GM12878 (cell line): ENCODE results near the gene HERC4. TPM values are rescaled to one million over a fixed set of nuclear protein-coding genes. Genes with fewer than 3 reads are reported as not detected.

Experiments used
- ATAC-seq: fragments of 200-7000 bp; cut with Tn5 transposase; 3 replicates; pipeline ENCODE4 v1.9.1; 2020; ENCODE audit warnings: mild to moderate bottlenecking, moderate library complexity
- BruUV-seq: library from RNA; stranded (reverse); fragments of 400-500 nt; replicated peaks from 2 replicates; lab custom pipeline; 2021; lab: Mats Ljungman, UMichigan
- CTCF ChIA-PET: fragments of 300-600 bp; sonication (Branson Sonifier 250); formaldehyde crosslinking; extraction: SDS; loops from one replicate; lab custom pipeline; 2021; ENCODE audit warnings: inconsistent platforms; lab: Yijun Ruan, JAX
- POLR2A ChIA-PET: fragments of 350-600 bp; formaldehyde crosslinking; extraction: SDS; loops from one replicate; lab custom pipeline; 2021; ENCODE audit warnings: inconsistent platforms; lab: Charles Lee
- RAD21 ChIA-PET: fragments of 300-600 bp; sonication (Branson Sonifier 250); formaldehyde crosslinking; loops from one replicate; lab custom pipeline; 2023; ENCODE audit warnings: antibody characterized with exemption; ENCODE audit not compliant: unreplicated experiment; lab: Charles Lee
- SMC1A ChIA-PET: fragments of 300-600 bp; sonication (Branson Sonifier 250); formaldehyde crosslinking; loops from one replicate; lab custom pipeline; 2023; ENCODE audit not compliant: unreplicated experiment, uncharacterized antibody; lab: Charles Lee
- DNase-seq: peaks from one replicate; pipeline ENCODE4 v3.0.0-alpha.2; 2011; ENCODE audit warnings: low read depth, low spot score
- FAIRE-seq: peaks from 3 replicates; lab custom pipeline; 2011; peaks lifted over from hg19 to GRCh38; lab: Jason Lieb, UNC
- H2AFZ ChIP-seq: 2 replicates; pipeline ENCODE4 v1.6.0; 2011; ENCODE audit warnings: low read depth, low read length, control low read depth; ENCODE audit not compliant: control insufficient read depth
- H3K27ac ChIP-seq: 2 replicates; pipeline ENCODE4 v1.5.1; 2011; ENCODE audit warnings: control low read depth; ENCODE audit not compliant: control insufficient read depth, insufficient read depth
- H3K27me3 ChIP-seq, 2 experiments: replicated peaks in 1 of 2; 2 replicates each; pipeline versions ENCODE4 v1.6.0 to v1.6.1; 2011; ENCODE audit warnings: low read length in 1 of 2; ENCODE audit not compliant: control insufficient read depth in 2 of 2, insufficient read depth in 2 of 2
- H3K36me3 ChIP-seq, 2 experiments: 2 replicates each; pipeline ENCODE4 v1.5.1; 2011; ENCODE audit warnings: low read length in 1 of 2; ENCODE audit not compliant: control insufficient read depth in 2 of 2, insufficient read depth in 2 of 2
- H3K4me1 ChIP-seq: 2 replicates; pipeline ENCODE4 v1.6.1; 2011; ENCODE audit warnings: mild to moderate bottlenecking, low read length, moderate library complexity, mixed read lengths; ENCODE audit not compliant: control insufficient read depth, insufficient read depth
- H3K4me2 ChIP-seq: 2 replicates; pipeline ENCODE4 v1.6.0; 2011; ENCODE audit warnings: control low read depth; ENCODE audit not compliant: control insufficient read depth, insufficient read depth
- H3K4me3 ChIP-seq: fragments of 200-600 bp; sonication (generic); 2 replicates; pipeline ENCODE4 v1.5.1; 2016
- H3K79me2 ChIP-seq: 2 replicates; pipeline ENCODE4 v1.6.0; 2011; ENCODE audit warnings: low read length; ENCODE audit not compliant: control insufficient read depth, insufficient read depth
- H3K9ac ChIP-seq: 2 replicates; pipeline ENCODE4 v1.8.0; 2011; ENCODE audit warnings: low read length, control low read depth, mixed read lengths; ENCODE audit not compliant: control insufficient read depth, insufficient read depth
- H3K9me3 ChIP-seq: replicated peaks from 3 replicates; pipeline ENCODE4 v1.5.1; 2011; ENCODE audit warnings: mild to moderate bottlenecking, low read length; ENCODE audit not compliant: control insufficient read depth, insufficient read depth
- H4K20me1 ChIP-seq: 2 replicates; pipeline ENCODE4 v1.6.0; 2011; ENCODE audit not compliant: control insufficient read depth, insufficient read depth
- EZH2 ChIP-seq: IDR thresholded peaks from 2 replicates; pipeline ENCODE4 v1.6.1; 2012; ENCODE audit warnings: low read depth, mild to moderate bottlenecking, control low read depth, inconsistent platforms, low read length, borderline replicate concordance; ENCODE audit not compliant: control insufficient read depth
- GATAD2B ChIP-seq: fragments of 450-650 bp; conservative IDR thresholded peaks from 2 replicates; pipeline ENCODE4 v1.6.1; 2017; ENCODE audit warnings: low read depth, mild to moderate bottlenecking, moderate library complexity
- IKZF1 ChIP-seq: fragments of 450-650 bp; conservative IDR thresholded peaks from 2 replicates; pipeline ENCODE4 v1.6.1; 2017; ENCODE audit warnings: antibody characterized with exemption, mild to moderate bottlenecking
- MYB ChIP-seq: fragments of 150-350 bp; IDR thresholded peaks from 2 replicates; pipeline ENCODE4 v1.6.1; 2014; ENCODE audit warnings: mild to moderate bottlenecking, low read depth, low read length, borderline replicate concordance
- NR2C2 ChIP-seq: IDR thresholded peaks from 2 replicates; pipeline ENCODE4 v1.6.1; 2011; ENCODE audit warnings: borderline replicate concordance, low read depth; ENCODE audit not compliant: control insufficient read depth, insufficient read length
- RCOR1 ChIP-seq: conservative IDR thresholded peaks from 2 replicates; pipeline ENCODE4 v1.6.1; 2012; ENCODE audit warnings: low read depth, low read length, improper control_type of control experiment
- SIN3A ChIP-seq: IDR thresholded peaks from 2 replicates; pipeline ENCODE4 v1.6.1; 2012; ENCODE audit warnings: low read depth, low read length, improper control_type of control experiment
- SIX5 ChIP-seq: IDR thresholded peaks from 2 replicates; pipeline ENCODE4 v1.6.1; 2011; ENCODE audit warnings: mild to moderate bottlenecking, low read depth, low read length, moderate library complexity; ENCODE audit not compliant: severe bottlenecking
- SREBF2 ChIP-seq: IDR thresholded peaks from 2 replicates; pipeline ENCODE4 v1.6.1; 2012; ENCODE audit warnings: mild to moderate bottlenecking, low read length
- TCF3 ChIP-seq: IDR thresholded peaks from 2 replicates; pipeline ENCODE4 v1.6.1; 2012; ENCODE audit warnings: low read depth, mild to moderate bottlenecking, low read length, borderline replicate concordance; ENCODE audit not compliant: insufficient read depth
- ZNF24 ChIP-seq: fragments of 450-650 bp; IDR thresholded peaks from 2 replicates; pipeline ENCODE4 v1.6.1; 2017; ENCODE audit warnings: antibody characterized with exemption, mild to moderate bottlenecking
- WGBS: methylation state at CpG from one replicate; pipeline ENCODE4 v1.1.6; 2016; ENCODE audit warnings: low lambda C conversion rate; ENCODE audit not compliant: insufficient replicate concordance, insufficient coverage; ENCODE audit errors: missing lambda C conversion rate; 5-methylcytosine and 5-hydroxymethylcytosine counted together
- in situ Hi-C: fragments of 300-500 bp; cut with MboI; formaldehyde crosslinking; loops from 9 replicates; pipeline ENCODE4 v1.14.3; 2018; ENCODE audit warnings: mixed read lengths
- intact Hi-C: fragments of 100-400 bp; cut with micrococcal nuclease; formaldehyde crosslinking; loops from one replicate; pipeline ENCODE4 v1.14.2; 2022; ENCODE audit not compliant: unreplicated experiment
- polyA plus RNA-seq, 11 experiments: library from polyadenylated mRNA; depleted of rRNA in 4 of 11; unstranded in 6 of 11; stranded (reverse) in 5 of 11; fragments of >200 nt; fragmentation: Nextera tagmentation in 4 of 11; fragmentation: Illumina TruSeq in 1 of 11; extraction: Ambion mirVana in 4 of 11; extraction: Trizol in 1 of 11; gene quantifications; 1 replicate in 1 of 11; 2 replicates in 10 of 11; pipeline versions ENCODE4 v1.2.1 to v1.2.3, GENCODE V29; 2011 to 2016; ENCODE audit warnings: inconsistent platforms in 2 of 11, missing spikeins in 2 of 11, low read depth in 1 of 11
- total RNA-seq, 4 experiments: library from RNA; depleted of rRNA in 3 of 4; stranded (reverse); fragments of >200 nt in 3 of 4; fragmentation: Illumina TruSeq in 1 of 4; extraction: Trizol in 1 of 4; gene quantifications; 2 replicates each; pipeline versions ENCODE4 v1.2.1 to v1.2.3, GENCODE V29; 2013 to 2021
- TF ChIP-seq, protein P1 (sequence below), 3 experiments: IDR thresholded peaks in 2 of 3; conservative IDR thresholded peaks in 1 of 3; 2 replicates each; pipeline ENCODE4 v1.5.1; 2011; ENCODE audit warnings: low read depth in 3 of 3, low read length in 3 of 3, mild to moderate bottlenecking in 3 of 3, control low read depth in 2 of 3, moderate library complexity in 2 of 3, inconsistent platforms in 1 of 3, mixed read lengths in 1 of 3; ENCODE audit not compliant: control insufficient read depth in 2 of 3, insufficient read depth in 1 of 3; ENCODE audit errors: extremely low read depth in 1 of 3
- TF ChIP-seq, protein P2 (sequence below): fragments of 450-650 bp; IDR thresholded peaks from 2 replicates; pipeline ENCODE4 v1.6.1; 2017; ENCODE audit warnings: borderline replicate concordance
- TF ChIP-seq, protein P3 (sequence below): IDR thresholded peaks from 2 replicates; pipeline ENCODE4 v1.6.1; 2011; ENCODE audit warnings: borderline replicate concordance, low read depth, mild to moderate bottlenecking, moderate library complexity, mixed read lengths, low read length; ENCODE audit not compliant: insufficient read depth; ENCODE audit errors: extremely low read length

The HERC4 gene
- total and polyA plus RNA-seq, 10 of the 15 experiments (the other 5 are each of a cell fraction or from before 2014, with no cell fraction given): 9.7 to 36.8 (median 23.4) TPM

DNA sequence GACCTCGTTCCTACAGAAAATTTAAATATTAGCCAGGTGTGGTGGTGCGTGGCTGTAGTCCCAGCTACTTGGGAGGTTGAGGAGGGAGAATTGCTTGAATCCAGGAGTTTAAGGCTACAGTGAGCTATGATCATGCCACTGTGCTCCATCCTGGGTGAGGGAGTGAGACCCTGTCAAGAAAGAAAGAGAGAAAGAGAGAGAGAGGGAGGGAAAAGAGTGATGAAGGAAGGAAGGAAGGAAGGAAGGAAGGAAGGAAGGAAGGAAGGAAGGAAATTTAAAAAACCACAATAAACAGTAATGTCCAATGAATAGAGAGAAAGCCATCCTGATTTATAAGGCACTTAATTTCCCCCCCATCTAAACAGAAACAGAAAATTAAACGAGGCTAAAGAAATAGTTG is 43.6 kb upstream of the HERC4 start:
- in situ Hi-C loops: no loop called here
- CTCF ChIA-PET: no interaction called here

More for the DNA sequence above, 43.6 kb upstream of the HERC4 start:
- intact Hi-C loops: no loop called here
- no peaks in the 10 kb centered on the region for H3K9me3 ChIP-seq
- H3K27me3 ChIP-seq: no peaks in the 10 kb centered on the region
- 2% methylated on average over 3 of the region's 3 CpGs for WGBS
- ChIA-PET SMC1A (no interaction called here), POLR2A (no interaction called here), RAD21 (no interaction called here)
- no peak overlapping the region for H3K27ac ChIP-seq
- FAIRE-seq: no peak
- H3K36me3 ChIP-seq: no peaks in the 10 kb centered on the region
- H3K79me2 ChIP-seq: no peaks in the 10 kb centered on the region
- no peaks in the 10 kb centered on the region for H4K20me1 ChIP-seq
- no peak overlapping the region for H3K4me2 ChIP-seq
- no peak overlapping the region for H3K4me3 ChIP-seq
- TF ChIP-seq, protein P1, sequence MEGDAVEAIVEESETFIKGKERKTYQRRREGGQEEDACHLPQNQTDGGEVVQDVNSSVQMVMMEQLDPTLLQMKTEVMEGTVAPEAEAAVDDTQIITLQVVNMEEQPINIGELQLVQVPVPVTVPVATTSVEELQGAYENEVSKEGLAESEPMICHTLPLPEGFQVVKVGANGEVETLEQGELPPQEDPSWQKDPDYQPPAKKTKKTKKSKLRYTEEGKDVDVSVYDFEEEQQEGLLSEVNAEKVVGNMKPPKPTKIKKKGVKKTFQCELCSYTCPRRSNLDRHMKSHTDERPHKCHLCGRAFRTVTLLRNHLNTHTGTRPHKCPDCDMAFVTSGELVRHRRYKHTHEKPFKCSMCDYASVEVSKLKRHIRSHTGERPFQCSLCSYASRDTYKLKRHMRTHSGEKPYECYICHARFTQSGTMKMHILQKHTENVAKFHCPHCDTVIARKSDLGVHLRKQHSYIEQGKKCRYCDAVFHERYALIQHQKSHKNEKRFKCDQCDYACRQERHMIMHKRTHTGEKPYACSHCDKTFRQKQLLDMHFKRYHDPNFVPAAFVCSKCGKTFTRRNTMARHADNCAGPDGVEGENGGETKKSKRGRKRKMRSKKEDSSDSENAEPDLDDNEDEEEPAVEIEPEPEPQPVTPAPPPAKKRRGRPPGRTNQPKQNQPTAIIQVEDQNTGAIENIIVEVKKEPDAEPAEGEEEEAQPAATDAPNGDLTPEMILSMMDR (IDR thresholded peaks at IDR 0.05 in 2 of 3, conservative IDR thresholded peaks at IDR 0.05 in 1 of 3; ENCODE audit: control insufficient read depth in 2 of 3, extremely low read depth in 1 of 3, insufficient read depth in 1 of 3, low read depth in 3 of 3, low read length in 3 of 3): no peak
- TF ChIP-seq GATAD2B: no peak
- no peak for TF ChIP-seq RCOR1
- TF ChIP-seq SIN3A: no peak
- TF ChIP-seq SREBF2: no peak
- no peak for TF ChIP-seq MYB
- TF ChIP-seq SIX5: no peak
- TF ChIP-seq, protein P2, sequence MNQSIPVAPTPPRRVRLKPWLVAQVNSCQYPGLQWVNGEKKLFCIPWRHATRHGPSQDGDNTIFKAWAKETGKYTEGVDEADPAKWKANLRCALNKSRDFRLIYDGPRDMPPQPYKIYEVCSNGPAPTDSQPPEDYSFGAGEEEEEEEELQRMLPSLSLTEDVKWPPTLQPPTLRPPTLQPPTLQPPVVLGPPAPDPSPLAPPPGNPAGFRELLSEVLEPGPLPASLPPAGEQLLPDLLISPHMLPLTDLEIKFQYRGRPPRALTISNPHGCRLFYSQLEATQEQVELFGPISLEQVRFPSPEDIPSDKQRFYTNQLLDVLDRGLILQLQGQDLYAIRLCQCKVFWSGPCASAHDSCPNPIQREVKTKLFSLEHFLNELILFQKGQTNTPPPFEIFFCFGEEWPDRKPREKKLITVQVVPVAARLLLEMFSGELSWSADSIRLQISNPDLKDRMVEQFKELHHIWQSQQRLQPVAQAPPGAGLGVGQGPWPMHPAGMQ: no peak
- TF ChIP-seq EZH2: no peak
- TF ChIP-seq NR2C2: no peak
- TF ChIP-seq ZNF24: no peak
- TF ChIP-seq, protein P3, sequence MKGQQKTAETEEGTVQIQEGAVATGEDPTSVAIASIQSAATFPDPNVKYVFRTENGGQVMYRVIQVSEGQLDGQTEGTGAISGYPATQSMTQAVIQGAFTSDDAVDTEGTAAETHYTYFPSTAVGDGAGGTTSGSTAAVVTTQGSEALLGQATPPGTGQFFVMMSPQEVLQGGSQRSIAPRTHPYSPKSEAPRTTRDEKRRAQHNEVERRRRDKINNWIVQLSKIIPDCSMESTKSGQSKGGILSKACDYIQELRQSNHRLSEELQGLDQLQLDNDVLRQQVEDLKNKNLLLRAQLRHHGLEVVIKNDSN: no peak
- no peak for TF ChIP-seq TCF3
- TF ChIP-seq IKZF1: no peak
- no TSS peak for BruUV-seq
- no peak for ATAC-seq
- no peak overlapping the region for H3K9ac ChIP-seq
- no peak overlapping the region for H2AFZ ChIP-seq
- H3K4me1 ChIP-seq: no peaks in the 10 kb centered on the region
- DNase-seq: no peak
